Activated CD8-positive, alpha-beta memory T cell treated with anti-CD3 and anti-CD28 coated beads, Interleukin-2, amount 50 U/mL, for 48 hours (primary cell): Measurements from ENCODE around the gene EIF5B.

Experiments used
- DNase-seq: peaks from one replicate; pipeline ENCODE4 v3.0.0-alpha.2; 2020

Gene EIF5B

DNA sequence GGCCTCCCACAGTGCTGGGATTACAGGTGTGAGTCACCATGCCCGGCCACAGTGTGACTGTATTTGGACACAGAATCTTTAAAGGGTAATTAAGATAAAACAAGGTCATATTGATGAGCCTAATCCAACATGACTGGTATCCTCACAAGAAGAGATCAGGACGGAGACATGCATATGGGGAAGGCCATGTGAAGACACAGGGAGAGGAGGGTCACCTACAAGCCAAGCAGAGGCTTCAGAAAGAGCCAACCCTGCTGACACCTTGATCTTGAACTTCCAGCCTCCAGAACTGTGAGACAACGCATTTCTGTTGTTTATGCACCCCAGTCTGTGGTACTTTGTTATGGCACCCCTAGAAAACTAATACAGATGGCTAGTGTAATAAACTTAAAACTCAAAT is 80.2 kb downstream of the EIF5B start:
- no peak for DNase-seq

DNA sequence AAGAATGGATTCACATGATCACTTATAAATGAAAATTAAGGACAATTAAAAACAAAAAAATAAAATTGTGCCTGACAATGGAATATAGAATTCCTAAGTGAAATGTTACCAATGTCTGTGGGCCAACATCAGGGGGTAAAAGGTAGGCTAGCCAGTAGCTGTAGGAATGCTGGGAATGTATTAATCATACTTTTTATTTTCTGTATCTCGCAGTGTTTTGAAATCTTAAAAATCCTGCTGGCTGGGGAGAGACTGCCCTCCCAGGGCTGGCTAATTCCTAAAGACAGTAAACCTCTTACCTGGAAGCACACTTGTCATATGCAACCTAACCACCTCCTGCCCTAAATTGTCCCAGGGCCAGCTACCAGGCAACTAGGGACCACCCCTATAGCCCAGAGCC is 82.8 kb downstream of the EIF5B start:
- no peak for DNase-seq

DNA sequence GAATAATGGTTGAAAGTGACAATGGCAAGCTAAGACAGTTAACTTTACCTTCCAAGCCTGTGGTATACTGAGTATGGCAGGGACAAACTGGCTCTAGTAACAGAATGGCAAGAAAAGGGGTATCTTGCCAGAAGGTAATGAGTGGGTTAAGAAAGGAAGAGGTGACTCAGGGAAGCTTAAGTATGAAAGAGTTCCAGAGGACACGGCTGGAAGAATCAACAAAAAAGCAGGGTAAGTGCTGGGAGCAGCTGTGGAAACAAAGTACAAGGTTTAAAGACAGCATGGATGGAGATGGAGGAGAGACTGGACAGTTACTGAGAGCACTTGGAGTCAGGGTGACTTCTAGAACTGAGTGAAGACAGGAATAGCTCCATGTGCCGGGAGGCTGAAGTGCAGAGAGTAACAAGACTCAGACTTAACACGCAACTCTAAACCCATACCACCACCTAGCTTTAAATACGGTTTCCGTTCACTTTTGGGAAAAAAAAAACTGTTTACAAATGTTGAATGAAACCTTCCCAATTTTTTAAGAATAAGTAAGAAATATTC is 83.6 kb downstream of the EIF5B start:
- DNase-seq = no peak

DNA sequence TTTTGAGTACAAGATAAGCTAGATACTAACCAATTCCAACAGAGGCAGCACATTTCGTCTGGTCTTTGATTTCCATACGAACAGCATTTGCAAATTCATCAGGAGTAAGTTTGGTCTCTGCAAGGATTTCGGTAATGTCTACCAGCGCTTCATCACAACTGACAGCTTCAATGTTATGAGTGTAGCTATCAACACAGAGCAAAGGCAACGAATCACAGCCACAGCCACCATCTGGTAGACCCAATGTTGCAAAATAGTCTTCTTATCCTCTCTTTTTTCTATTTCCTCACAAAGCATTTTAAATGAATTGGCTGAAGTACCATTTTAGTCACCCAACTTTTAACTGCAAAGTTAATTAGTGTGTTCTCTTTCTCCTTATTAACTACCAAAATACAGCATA is 84.3 kb downstream of the EIF5B start:
- no peak for DNase-seq

DNA sequence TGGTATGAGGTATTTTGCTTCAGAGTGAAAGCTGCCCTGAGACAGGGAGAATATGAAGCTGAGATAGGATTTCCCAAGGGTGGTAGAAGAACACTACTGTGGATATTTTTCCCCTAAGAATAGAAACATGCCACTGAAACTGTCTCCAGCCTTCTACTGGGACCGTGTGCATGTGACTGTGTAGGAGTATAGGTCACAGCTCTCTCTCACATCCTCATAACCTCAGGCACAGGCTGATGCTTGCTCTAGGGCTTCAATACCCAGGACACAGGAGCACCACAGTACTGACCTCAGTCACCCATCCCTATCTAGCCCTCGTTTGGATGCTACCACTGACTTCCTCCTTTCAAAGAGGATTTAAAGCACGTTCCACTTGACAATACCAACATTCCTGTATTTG is 85.4 kb downstream of the EIF5B start:
- no peak for DNase-seq

DNA sequence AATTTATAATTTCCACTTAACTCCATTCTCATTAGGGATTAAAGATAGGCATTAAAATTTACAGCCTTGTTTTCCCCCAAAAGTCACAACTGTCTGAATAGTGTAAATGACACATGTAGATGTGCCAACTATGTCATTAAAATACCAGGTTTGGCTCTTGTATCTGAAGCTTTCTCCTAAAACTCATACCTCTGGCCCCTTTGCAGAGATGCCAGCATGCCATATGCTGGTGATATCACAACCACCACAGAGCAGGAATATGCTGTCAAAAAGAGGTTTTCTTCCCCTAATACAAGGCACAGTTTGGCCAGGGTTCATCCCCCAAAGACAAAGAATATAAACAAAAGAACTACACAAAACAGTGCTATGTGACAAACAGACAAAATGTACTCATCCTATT is 87.2 kb downstream of the EIF5B start:
- no peak for DNase-seq

DNA sequence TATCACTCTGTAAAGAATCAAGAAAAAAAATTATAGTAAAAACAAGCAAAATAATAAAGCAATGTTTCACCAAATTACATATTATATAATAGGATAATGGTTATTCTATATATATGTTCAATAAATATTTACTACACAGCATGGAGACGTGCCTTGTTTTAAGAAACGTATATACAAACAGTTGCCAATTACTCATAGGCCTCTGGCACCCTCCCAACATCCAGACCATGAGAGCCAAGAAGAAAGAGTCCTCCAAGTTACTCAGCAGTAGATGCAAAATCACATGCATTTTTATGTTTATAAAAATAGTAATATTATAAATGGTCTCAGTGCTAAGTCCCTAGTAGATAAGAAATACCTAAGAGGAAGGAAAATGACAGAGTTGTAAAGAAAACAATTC is 87.8 kb downstream of the EIF5B start:
- no peak for DNase-seq

DNA sequence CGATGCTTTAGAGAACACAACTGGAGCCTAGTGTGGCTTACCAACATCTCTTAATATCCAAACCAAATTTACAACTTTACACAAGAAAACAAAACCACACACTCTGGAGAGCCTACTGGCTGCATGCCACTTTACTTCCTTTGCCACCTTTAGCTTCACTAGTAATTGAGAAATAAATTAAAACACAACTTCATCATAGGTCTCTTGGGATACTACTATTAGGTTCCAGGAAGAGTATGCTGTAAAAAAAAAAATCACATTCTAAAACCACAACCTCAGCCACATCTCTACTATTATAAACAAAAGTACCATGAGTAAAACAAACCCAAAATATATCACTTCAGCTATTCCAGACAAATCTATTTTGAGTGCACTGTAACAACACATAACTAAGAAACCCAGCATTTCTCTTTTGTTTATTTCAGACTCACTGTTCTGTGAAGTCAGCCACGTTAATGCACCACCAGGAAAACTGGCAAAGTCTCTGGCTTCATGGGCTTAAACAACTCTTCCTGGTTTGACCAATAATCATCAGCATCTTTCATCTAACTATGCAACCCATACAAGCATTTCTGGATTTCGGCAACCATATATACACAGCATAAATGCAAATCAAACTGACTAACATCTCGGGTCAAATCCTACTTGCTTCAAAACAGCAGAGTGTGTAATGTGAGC is 93.6 kb downstream of the EIF5B start:
- DNase-seq = no peak

DNA sequence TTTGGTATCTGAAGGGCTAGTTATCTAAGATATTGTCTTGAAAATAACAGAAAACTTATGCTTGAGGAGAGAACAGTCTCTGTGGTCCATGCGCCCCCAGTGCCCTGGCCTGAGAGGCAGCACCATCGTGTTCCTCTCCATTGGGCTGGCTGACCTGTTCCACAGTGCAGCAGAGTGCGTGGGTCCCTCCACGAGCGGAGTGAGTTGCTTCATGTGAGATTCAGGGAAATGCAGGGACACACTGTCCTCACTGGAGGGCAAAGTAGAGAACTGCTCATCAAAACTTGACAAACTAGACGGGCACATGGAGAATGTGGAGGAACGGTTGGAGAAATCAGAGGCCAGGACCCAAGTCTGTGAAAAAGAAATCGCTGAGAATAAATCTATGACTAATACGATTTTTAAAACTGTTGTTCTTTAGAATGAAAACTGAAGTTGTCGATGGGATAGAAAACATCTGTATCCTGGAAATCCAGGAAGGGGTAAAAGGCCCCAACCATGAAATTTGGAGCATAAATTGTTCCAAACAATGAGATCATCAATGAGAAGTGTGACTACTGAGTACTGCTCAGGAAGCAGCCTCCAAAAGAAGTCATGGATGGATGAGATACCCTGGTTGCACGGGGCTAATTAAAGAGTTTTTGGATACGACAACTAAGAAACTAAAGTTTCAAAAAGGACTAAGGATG is 94.5 kb downstream of the EIF5B start:
- no peak for DNase-seq

DNA sequence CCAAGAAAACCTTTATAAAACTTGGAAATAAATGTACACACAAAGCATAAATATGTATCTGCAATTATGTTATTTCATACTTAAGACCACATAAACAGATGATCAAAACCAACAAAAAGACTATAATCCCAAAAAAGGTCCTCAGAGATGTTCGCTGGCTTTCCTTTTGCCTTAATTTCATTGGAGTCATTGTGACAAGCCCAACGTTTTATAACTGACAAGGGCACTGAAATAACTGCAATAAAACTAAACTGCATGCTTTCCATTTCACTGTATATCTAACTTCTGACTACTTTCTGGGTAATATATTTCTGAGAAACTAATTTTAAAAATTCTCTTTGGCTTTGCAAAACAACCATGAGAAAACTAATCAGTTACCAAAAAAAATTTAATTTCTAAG is 96.2 kb downstream of the EIF5B start:
- DNase-seq = no peak

DNA sequence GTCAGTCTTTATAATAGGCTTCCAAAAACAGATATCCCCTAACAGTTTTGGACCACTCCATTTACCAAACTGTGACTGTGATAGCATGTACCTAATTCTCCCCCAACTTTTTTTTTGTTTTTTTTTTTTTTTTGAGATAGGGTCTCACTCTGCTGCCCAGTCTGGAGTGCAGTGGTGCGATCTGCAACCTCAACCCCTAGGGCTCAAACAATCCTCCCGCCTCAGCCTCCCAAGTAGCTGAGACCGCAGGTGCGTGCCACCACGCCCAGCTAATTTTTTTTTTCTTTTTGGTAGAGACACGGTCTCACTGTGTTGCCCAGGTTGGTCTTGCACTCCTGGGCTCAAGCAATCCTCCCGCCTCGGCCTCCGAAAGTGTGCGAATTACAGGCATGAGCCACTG is 99.7 kb downstream of the EIF5B start:
- no peak for DNase-seq

DNA sequence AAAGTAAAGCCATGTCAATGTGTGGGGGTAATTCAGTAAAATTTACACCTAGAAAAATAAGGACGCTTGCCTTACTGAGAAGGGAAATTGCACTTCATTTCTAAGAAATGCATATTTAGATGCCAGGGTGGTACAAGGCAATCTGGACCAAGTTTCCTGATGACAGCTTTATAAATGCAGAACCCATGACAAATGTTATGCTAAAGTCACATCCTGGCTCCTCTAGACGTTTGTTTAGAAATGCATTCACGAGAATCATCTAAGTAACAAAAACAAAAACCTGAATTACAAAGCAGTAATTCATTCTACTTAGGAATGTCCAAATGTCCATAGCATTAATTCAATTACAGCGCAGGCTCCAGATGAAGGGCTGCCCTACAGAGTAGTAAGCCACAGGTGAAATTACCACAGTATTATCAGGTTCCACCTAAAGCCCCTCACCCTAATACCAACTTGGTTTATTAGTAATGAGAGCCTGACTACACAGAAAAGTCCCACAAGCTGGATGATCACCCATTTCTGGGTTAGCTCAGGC is 102.8 kb downstream of the EIF5B start:
- DNase-seq = no peak

DNA sequence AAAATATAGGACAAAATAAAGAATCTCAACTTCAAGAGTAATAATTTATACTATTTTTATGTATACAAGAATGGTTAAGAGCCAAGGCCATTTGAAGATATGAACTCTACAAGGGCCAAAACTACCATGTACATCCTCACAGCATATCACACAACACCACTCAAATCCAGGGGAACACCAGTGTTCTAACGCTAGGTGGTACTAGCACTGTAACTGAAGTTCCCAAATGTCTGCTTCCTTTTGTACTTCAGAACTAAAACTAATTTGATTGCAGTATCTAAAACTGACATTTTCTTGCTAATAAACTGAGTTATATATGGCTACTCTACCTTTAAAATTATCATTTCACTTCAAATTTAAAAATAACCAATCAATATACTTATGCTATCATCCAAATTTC is 105.6 kb downstream of the EIF5B start:
- DNase-seq = no peak

DNA sequence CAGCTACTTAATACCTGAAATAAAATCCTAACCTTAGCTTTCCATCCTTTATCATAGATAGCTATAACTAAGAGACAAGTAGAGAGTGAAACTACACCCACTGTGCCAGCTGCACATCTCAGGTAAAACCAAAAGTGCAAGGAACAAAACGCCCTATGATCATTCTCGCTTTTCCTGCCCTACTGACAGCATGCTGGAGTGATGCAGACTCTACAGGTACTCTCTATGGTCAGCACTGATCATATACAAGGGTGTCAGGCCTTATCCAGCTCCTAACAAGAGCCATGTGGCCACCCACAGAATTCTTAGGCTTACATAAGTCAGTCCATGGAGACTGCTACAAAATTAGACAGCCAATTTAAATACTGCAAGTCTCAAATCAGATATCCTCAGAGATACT is 107.0 kb downstream of the EIF5B start:
- DNase-seq = no peak

DNA sequence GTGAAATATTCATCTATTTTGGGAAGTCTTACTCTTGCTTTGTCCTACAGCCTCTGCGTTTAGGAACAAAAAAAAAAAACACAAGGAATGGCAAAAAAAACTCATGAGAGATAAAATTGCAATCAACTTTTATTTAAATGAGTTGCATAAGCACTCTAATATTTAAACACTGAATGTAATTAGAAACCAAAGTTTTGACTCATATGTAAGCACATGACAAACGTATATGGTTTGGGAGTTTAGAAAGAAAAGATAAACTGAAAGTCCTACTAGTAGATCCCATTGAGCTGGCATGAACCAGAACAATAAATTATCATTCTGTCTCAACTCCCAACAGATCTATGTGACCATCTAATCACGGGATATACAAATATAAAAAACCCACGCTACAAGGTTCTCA is 107.9 kb downstream of the EIF5B start:
- DNase-seq = no peak

DNA sequence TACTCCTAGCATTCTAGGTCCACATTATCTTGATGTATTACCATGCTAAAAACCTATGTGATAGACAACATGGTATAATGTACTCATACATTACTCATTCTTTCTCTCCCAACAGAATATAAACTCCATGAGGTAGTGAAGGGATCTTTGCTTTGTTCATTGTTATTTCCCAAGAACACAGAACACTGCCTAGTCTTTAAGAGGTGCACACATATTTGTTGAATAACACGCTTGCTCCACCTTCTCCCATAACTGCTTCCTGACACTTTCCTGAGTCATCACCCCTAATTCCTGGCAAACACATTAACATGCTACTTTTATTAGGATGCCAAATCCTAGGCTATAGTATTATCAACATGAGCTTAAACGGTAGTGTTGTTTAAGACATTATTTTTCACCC is 111.4 kb downstream of the EIF5B start:
- no peak for DNase-seq

DNA sequence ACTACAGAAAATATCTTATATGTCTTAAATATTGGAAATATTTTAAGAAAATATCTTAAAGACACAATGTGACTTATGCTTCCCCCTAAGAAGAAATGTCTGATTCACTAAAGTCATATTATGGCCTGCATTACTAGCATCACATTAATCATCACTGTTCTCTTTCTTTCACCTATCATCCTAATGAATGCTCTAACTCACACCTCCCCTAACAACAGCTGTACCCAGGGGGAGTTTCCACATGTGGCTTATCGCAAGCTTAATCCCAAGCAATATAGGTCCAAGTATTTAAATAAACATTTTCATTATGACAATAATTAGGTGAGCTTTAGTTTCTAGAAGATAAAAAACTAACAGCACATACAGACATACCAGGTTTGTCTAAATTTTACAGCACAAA is 113.0 kb downstream of the EIF5B start:
- no peak for DNase-seq
